Mucosa of stomach (tissue), 1 donor: Measurements from ENCODE around the gene TIMP4.

ENCODE experiments used
- H3K27me3 ChIP-seq: one replicate; pipeline ENCODE4 v1.7.0; 2013; ENCODE audit warnings: mild to moderate bottlenecking, low read length; ENCODE audit not compliant: control insufficient read depth, insufficient read depth
- H3K36me3 ChIP-seq: one replicate; pipeline ENCODE4 v1.7.0; 2013; ENCODE audit warnings: low read length; ENCODE audit not compliant: control insufficient read depth, insufficient read depth
- H3K4me1 ChIP-seq: one replicate; pipeline ENCODE4 v1.7.0; 2013; ENCODE audit warnings: mild to moderate bottlenecking, low read length; ENCODE audit not compliant: control insufficient read depth, insufficient read depth
- H3K4me3 ChIP-seq: one replicate; pipeline ENCODE4 v1.7.0; 2013; ENCODE audit warnings: low read length
- H3K9ac ChIP-seq: one replicate; pipeline ENCODE4 v1.7.0; 2013; ENCODE audit warnings: mild to moderate bottlenecking, low read length, moderate library complexity
- H3K9me3 ChIP-seq: one replicate; pipeline ENCODE4 v1.7.0; 2013; ENCODE audit warnings: mild to moderate bottlenecking, low read length, moderate library complexity; ENCODE audit not compliant: control insufficient read depth
- donor health status: Pancreatic carcinoma.

Gene TIMP4

GRCh38 chr3:12159227-12159601 lies 502 bp upstream of the TIMP4 start:
- Histone ChIP-seq H3K4me3 (no peak overlapping the region), H3K27me3 (no peaks in the 10 kb centered on the region), H3K9me3 (no peaks in the 10 kb centered on the region), H3K4me1 (peaks cover 14% of the 10 kb centered on the region), H3K36me3 (no peaks in the 10 kb centered on the region), H3K9ac (peak overlapping the region; percentile 17)

- H3K36me3 ChIP-seq = no peaks in the 10 kb centered on the region
- no peaks in the 10 kb centered on the region for H3K27me3 ChIP-seq
- H3K4me1 ChIP-seq = peaks cover 14% of the 10 kb centered on the region
- H3K9ac ChIP-seq = no peak overlapping the region
- no peaks in the 10 kb centered on the region for H3K9me3 ChIP-seq
- no peak overlapping the region for H3K4me3 ChIP-seq
Measured at GRCh38 chr3:12157026-12157425, 1.7 kb downstream of the TIMP4 start.

GRCh38 chr3:12155828-12156227 lies 2.9 kb downstream of the TIMP4 start:
- no peak overlapping the region for H3K4me3 ChIP-seq

GRCh38 chr3:12155264-12155663 lies 3.4 kb downstream of the TIMP4 start:
- Histone ChIP-seq H3K4me1 (peaks cover 14% of the 10 kb centered on the region), H3K27me3 (no peaks in the 10 kb centered on the region), H3K9me3 (no peaks in the 10 kb centered on the region)

More at GRCh38 chr3:12155828-12156227, 2.9 kb downstream of the TIMP4 start:
- H3K27me3 ChIP-seq = no peaks in the 10 kb centered on the region
- no peaks in the 10 kb centered on the region for H3K9me3 ChIP-seq
- H3K4me1 ChIP-seq = peaks cover 14% of the 10 kb centered on the region
- H3K9ac ChIP-seq = no peak overlapping the region
- H3K36me3 ChIP-seq = no peaks in the 10 kb centered on the region

GRCh38 chr3:12154151-12154550 lies 4.6 kb downstream of the TIMP4 start:
- Histone ChIP-seq H3K27me3 (no peaks in the 10 kb centered on the region), H3K9ac (no peak overlapping the region), H3K36me3 (no peaks in the 10 kb centered on the region), H3K4me1 (peaks cover 12% of the 10 kb centered on the region), H3K9me3 (no peaks in the 10 kb centered on the region), H3K4me3 (no peak overlapping the region)

More at GRCh38 chr3:12155264-12155663, 3.4 kb downstream of the TIMP4 start:
- H3K36me3 ChIP-seq = no peaks in the 10 kb centered on the region
- no peak overlapping the region for H3K4me3 ChIP-seq
- H3K9ac ChIP-seq = no peak overlapping the region

GRCh38 chr3:12150112-12150511 lies 8.6 kb downstream of the TIMP4 start:
- no peak overlapping the region for H3K4me3 ChIP-seq
- no peaks in the 10 kb centered on the region for H3K36me3 ChIP-seq
- peaks cover 9% of the 10 kb centered on the region for H3K4me1 ChIP-seq
- no peak overlapping the region for H3K9ac ChIP-seq
- H3K9me3 ChIP-seq = no peaks in the 10 kb centered on the region
- H3K27me3 ChIP-seq = no peaks in the 10 kb centered on the region

GRCh38 chr3:12149029-12149428 lies 9.7 kb downstream of the TIMP4 start:
- Histone ChIP-seq H3K9ac (no peak overlapping the region), H3K9me3 (no peaks in the 10 kb centered on the region), H3K4me1 (peaks cover 9% of the 10 kb centered on the region), H3K36me3 (no peaks in the 10 kb centered on the region), H3K4me3 (no peak overlapping the region), H3K27me3 (no peaks in the 10 kb centered on the region)

- Histone ChIP-seq H3K36me3 (no peaks in the 10 kb centered on the region), H3K4me3 (no peak overlapping the region), H3K4me1 (peaks cover 9% of the 10 kb centered on the region), H3K9me3 (no peaks in the 10 kb centered on the region), H3K9ac (no peak overlapping the region), H3K27me3 (no peaks in the 10 kb centered on the region)
Measured at GRCh38 chr3:12148183-12148940, 10.3 kb downstream of the TIMP4 start.

- Histone ChIP-seq H3K4me3 (no peak overlapping the region), H3K9ac (no peak overlapping the region), H3K9me3 (no peaks in the 10 kb centered on the region), H3K27me3 (no peaks in the 10 kb centered on the region), H3K4me1 (peaks cover 9% of the 10 kb centered on the region), H3K36me3 (no peaks in the 10 kb centered on the region)
Measured at GRCh38 chr3:12147049-12147780, 11.5 kb downstream of the TIMP4 start.

GRCh38 chr3:12143949-12144504 lies 14.7 kb downstream of the TIMP4 start:
- Histone ChIP-seq H3K36me3 (no peaks in the 10 kb centered on the region), H3K27me3 (no peaks in the 10 kb centered on the region), H3K9me3 (no peaks in the 10 kb centered on the region), H3K9ac (no peak overlapping the region), H3K4me1 (peaks cover 8% of the 10 kb centered on the region), H3K4me3 (no peak overlapping the region)

GRCh38 chr3:12142476-12142875 lies 16.2 kb downstream of the TIMP4 start:
- Histone ChIP-seq H3K4me1 (peaks cover 14% of the 10 kb centered on the region), H3K9ac (no peak overlapping the region), H3K36me3 (no peaks in the 10 kb centered on the region)

GRCh38 chr3:12141350-12141749 lies 17.4 kb downstream of the TIMP4 start:
- H3K9me3 ChIP-seq = no peaks in the 10 kb centered on the region
- H3K36me3 ChIP-seq = no peaks in the 10 kb centered on the region
- H3K9ac ChIP-seq = no peak overlapping the region
- H3K27me3 ChIP-seq = no peaks in the 10 kb centered on the region
- peaks cover 14% of the 10 kb centered on the region for H3K4me1 ChIP-seq
- H3K4me3 ChIP-seq = no peak overlapping the region

More at GRCh38 chr3:12142476-12142875, 16.2 kb downstream of the TIMP4 start:
- Histone ChIP-seq H3K4me3 (no peak overlapping the region), H3K27me3 (no peaks in the 10 kb centered on the region), H3K9me3 (no peaks in the 10 kb centered on the region)
